Suprapubic skin (tissue), 4 donors: ENCODE data around the gene ECT2. TPM values are rescaled to one million over a fixed set of nuclear protein-coding genes. Genes with fewer than 3 reads are reported as not detected.
"Not testable (repeated sequence)": the region's sequence is repeated elsewhere in the genome, so short reads cannot be mapped to it uniquely, and the experiment has no call there.

ENCODE experiments used
- DNase-seq, 2 donors: peaks; one replicate each; pipeline ENCODE4 v3.0.0-alpha.2; 2019; ENCODE audit warnings: low spot score in 2 of 2
- H3K27ac ChIP-seq: fragments of 200-600 bp; sonication (generic); one replicate; pipeline ENCODE4 v1.5.1; 2019
- H3K27me3 ChIP-seq: fragments of 200-600 bp; sonication (generic); one replicate; pipeline ENCODE4 v1.5.1; 2019
- H3K36me3 ChIP-seq: fragments of 200-600 bp; sonication (generic); one replicate; pipeline ENCODE4 v1.5.1; 2019
- H3K4me1 ChIP-seq: fragments of 200-600 bp; sonication (generic); one replicate; pipeline ENCODE4 v1.5.1; 2019
- H3K4me3 ChIP-seq: fragments of 200-600 bp; sonication (generic); one replicate; pipeline ENCODE4 v1.5.1; 2019; ENCODE audit warnings: mild to moderate bottlenecking
- H3K9me3 ChIP-seq: fragments of 200-600 bp; sonication (generic); one replicate; pipeline ENCODE4 v1.5.1; 2019
- EP300 ChIP-seq: sonication (generic); formaldehyde crosslinking; IDR thresholded peaks from one replicate; pipeline ENCODE4 v1.6.1; 2017; ENCODE audit warnings: antibody characterized with exemption
- POLR2A ChIP-seq, 2 donors: fragments of 450-650 bp; IDR thresholded peaks; one replicate each; pipeline ENCODE4 v1.6.1; 2017; ENCODE audit warnings: antibody characterized with exemption in 2 of 2, mild to moderate bottlenecking in 2 of 2, moderate library complexity in 2 of 2
- POLR2AphosphoS5 ChIP-seq, 3 donors: sonication (generic); formaldehyde crosslinking; IDR thresholded peaks; one replicate each; pipeline ENCODE4 v1.6.1; 2017; ENCODE audit warnings: antibody characterized with exemption in 3 of 3
- WGBS: methylation state at CpG from one replicate; pipeline ENCODE4 v1.1.5; 2018; 5-methylcytosine and 5-hydroxymethylcytosine counted together
- total RNA-seq, 4 donors: library from RNA; depleted of rRNA; stranded (reverse); fragments of >200 nt; gene quantifications; one replicate each; pipeline ENCODE4 v1.1.0, GENCODE V29; 2016
- TF ChIP-seq, protein P1 (sequence below), 2 donors: fragments of 200-600 bp in 1 of 2; fragments of 450-650 bp in 1 of 2; sonication (generic) in 1 of 2; IDR thresholded peaks; one replicate each; pipeline ENCODE4 v1.5.1; 2016 to 2019; ENCODE audit warnings: antibody characterized with exemption in 2 of 2, mild to moderate bottlenecking in 1 of 2, moderate library complexity in 1 of 2

ECT2 gene
- total RNA-seq, 4 donors from 2014 or later, result 6.5 to 15.1 (median 9.4) TPM

DNA sequence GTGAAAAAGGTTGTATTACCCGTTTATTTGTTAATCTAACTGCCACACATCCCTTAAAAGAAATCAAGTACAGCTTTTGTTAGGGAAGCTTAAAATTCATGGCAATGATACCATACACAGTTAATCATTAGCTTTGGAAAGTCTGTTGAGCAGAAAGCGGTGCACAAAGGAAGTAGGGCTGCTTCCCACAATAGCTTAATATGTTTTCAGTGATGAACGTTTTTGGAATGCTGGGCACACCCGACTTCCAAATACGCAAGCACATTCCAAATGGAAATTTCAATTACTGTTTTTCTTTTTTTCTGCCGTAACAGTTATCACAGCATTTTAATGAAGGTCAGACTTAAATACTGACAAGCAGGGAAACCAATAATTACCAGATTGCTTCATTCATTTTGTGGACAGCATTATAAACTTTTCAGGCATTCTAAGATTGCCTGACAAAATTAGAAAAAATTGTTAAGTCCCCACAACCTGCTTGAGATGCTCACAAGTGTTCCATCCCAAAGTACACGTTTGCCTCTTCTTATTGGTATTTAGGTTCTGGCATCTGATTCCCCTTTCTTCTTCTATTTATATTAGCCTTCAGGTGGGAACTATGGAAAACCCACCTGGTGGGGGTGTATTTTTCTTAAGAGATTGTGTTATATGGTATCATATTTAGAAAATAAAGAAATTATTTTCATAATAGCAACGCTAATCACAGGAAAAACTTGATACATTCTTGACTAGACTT lies 1.1 kb upstream of the ECT2 start:
- H3K27me3 ChIP-seq, result no peaks in the 10 kb centered on the region

DNA sequence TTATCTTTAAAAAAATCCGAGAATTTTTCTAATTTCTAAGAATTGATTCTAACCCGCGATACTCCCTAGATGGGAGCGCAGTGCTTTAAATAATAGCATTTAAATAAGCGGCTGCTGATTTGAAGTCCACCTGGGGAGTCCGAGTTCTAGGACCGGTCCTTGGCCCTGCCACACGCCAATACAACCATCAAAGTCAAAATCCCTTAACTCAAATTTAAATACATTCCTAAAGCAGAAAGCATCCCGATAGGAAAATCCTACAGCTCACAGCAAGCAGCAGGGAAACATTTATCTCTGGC lies 508 bp upstream of the ECT2 start:
- WGBS, result 14% methylated on average over 9 of the region's 9 CpGs
- no peaks in the 10 kb centered on the region for H3K36me3 ChIP-seq
- H3K9me3 ChIP-seq, result no peaks in the 10 kb centered on the region
- DNase-seq, result no peak
- peak overlapping the region; percentile 93 for H3K27ac ChIP-seq
- H3K4me1 ChIP-seq, result peaks cover 28% of the 10 kb centered on the region
- H3K4me3 ChIP-seq, result peak overlapping the region; percentile 75
- no peaks in the 10 kb centered on the region for H3K27me3 ChIP-seq
- TF ChIP-seq, protein P1, sequence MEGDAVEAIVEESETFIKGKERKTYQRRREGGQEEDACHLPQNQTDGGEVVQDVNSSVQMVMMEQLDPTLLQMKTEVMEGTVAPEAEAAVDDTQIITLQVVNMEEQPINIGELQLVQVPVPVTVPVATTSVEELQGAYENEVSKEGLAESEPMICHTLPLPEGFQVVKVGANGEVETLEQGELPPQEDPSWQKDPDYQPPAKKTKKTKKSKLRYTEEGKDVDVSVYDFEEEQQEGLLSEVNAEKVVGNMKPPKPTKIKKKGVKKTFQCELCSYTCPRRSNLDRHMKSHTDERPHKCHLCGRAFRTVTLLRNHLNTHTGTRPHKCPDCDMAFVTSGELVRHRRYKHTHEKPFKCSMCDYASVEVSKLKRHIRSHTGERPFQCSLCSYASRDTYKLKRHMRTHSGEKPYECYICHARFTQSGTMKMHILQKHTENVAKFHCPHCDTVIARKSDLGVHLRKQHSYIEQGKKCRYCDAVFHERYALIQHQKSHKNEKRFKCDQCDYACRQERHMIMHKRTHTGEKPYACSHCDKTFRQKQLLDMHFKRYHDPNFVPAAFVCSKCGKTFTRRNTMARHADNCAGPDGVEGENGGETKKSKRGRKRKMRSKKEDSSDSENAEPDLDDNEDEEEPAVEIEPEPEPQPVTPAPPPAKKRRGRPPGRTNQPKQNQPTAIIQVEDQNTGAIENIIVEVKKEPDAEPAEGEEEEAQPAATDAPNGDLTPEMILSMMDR (IDR thresholded peaks at IDR 0.05), result no peak
- TF ChIP-seq POLR2A (IDR thresholded peaks at IDR 0.05) (no peak), POLR2AphosphoS5 (IDR thresholded peaks at IDR 0.05) (no peak), EP300 (no peak)

More for the DNA sequence above, 1.1 kb upstream of the ECT2 start:
- Histone ChIP-seq H3K36me3 (no peaks in the 10 kb centered on the region), H3K27ac (peak overlapping the region; percentile 93), H3K9me3 (no peaks in the 10 kb centered on the region), H3K4me3 (peak overlapping the region; percentile 75), H3K4me1 (peaks cover 25% of the 10 kb centered on the region)
- TF ChIP-seq POLR2A (IDR thresholded peaks at IDR 0.05), result no peak
- no peak for TF ChIP-seq EP300
- TF ChIP-seq, protein P1 (IDR thresholded peaks at IDR 0.05), result no peak
- no peak for TF ChIP-seq POLR2AphosphoS5 (IDR thresholded peaks at IDR 0.05)
- WGBS, result 21% methylated on average over 8 of the region's 8 CpGs
- no peak for DNase-seq

DNA sequence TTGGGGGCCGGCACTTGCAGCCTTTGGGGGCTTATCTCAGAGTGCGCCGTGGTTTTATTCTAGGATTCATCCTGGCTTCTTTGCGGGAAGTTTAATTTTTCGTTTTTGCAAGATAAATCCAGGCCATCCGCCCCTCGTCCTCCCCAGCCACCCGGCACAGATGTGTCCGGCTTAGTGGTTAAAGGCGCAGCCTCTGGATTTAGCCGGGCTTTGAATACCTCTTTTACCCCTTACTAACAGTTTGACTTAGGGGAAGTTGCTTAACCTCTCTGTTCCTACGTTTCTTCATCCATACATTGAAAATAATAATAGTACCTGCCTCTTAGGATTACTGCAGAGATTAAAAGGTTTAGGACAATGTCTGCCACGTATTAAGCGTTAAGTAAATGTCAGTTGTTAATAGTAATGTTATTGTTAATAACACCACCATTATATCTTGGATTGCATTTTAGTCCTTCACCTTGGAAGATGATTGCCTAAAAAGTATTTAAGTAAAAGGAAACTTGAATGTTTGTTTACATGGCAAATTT lies 714 bp downstream of the ECT2 start:
- H3K4me3 ChIP-seq, result peak overlapping the region; percentile 75
- WGBS, result under 1% methylated on average over 14 of the region's 14 CpGs
- no peak for DNase-seq
- peak overlapping the region; percentile 63 for H3K27ac ChIP-seq
- no peak for TF ChIP-seq POLR2A (IDR thresholded peaks at IDR 0.05)
- TF ChIP-seq EP300, result no peak
- TF ChIP-seq, protein P1 (IDR thresholded peaks at IDR 0.05), result no peak
- no peak for TF ChIP-seq POLR2AphosphoS5 (IDR thresholded peaks at IDR 0.05)
- H3K36me3 ChIP-seq, result no peaks in the 10 kb centered on the region
- no peaks in the 10 kb centered on the region for H3K27me3 ChIP-seq
- H3K9me3 ChIP-seq, result no peaks in the 10 kb centered on the region
- peaks cover 28% of the 10 kb centered on the region for H3K4me1 ChIP-seq

DNA sequence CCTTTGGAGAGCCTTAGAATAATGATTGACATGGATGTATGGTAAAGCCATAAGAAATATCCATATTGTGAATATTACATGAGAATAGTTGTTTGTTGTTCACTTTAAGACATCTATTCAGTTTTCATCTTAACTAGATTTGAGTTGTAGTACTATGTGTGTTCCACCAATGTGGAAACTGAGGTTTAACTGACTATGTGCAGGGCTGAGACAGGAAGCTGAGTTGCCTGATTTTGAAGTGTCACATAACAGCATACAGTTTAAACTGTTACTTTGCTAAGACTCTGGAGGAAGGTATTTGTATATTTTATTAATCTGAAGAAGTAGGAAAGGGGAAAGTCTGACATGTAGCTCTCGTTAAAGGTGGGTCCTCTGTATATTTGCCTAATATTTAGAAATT lies 2.1 kb downstream of the ECT2 start:
- Histone ChIP-seq H3K27me3 (no peaks in the 10 kb centered on the region), H3K27ac (no peak overlapping the region), H3K4me1 (peaks cover 28% of the 10 kb centered on the region), H3K36me3 (no peaks in the 10 kb centered on the region), H3K9me3 (no peaks in the 10 kb centered on the region), H3K4me3 (no peak overlapping the region)
- TF ChIP-seq, protein P1 (IDR thresholded peaks at IDR 0.05), result no peak
- no peak for TF ChIP-seq EP300
- DNase-seq, result no peak
- 98% methylated on average over 1 of the region's 1 CpG for WGBS

DNA sequence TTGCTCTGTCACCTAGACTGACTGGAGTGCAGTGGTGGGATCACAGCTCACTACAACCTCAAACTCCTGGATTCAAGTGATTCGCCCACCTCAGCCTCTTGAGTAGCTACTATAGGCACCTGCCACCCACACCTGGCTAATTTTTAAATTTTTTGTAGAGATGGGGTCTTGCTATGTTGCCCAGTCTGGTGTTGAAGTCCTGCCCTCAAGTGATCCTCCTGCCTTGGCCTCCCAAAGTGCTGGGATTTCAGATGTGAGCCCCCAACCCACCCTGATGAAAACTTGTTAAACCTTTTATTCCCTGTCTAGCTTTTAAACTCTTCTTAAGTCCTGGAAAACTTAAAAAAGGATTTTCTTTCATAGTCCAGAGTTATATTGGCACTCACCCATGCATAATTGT lies 2.6 kb downstream of the ECT2 start:
- no peak overlapping the region for H3K27ac ChIP-seq
- H3K36me3 ChIP-seq, result no peaks in the 10 kb centered on the region
- WGBS, result 93% methylated on average over 1 of the region's 1 CpG
- DNase-seq, result no peak
- H3K27me3 ChIP-seq, result no peaks in the 10 kb centered on the region
- no peak overlapping the region for H3K4me3 ChIP-seq
- no peaks in the 10 kb centered on the region for H3K9me3 ChIP-seq
- peaks cover 28% of the 10 kb centered on the region for H3K4me1 ChIP-seq
- no peak for TF ChIP-seq POLR2A (IDR thresholded peaks at IDR 0.05)
- TF ChIP-seq, protein P1 (IDR thresholded peaks at IDR 0.05), result no peak
- TF ChIP-seq POLR2AphosphoS5 (IDR thresholded peaks at IDR 0.05), result no peak
- TF ChIP-seq EP300, result no peak

DNA sequence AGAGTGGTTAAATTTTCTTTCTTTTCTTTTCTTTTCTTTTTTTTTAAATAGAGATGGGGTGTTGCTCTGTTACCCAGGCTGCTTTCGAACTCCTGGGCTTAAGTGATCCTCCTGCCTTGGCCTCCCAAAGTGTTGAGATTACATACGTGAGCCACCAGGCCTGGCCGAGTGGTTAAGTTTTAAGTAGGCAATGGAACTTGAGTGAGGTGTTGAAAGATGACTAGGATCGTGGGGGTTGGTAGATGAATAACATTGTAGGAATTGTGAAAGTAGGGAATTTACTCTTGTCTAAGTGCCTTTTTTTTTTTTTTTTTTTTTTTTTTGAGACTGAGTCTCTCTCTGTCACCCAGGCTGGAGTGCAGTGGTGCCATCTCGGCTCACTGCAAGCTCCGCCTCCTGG lies 9.9 kb downstream of the ECT2 start:
- not testable (repeated sequence) for H3K9me3 ChIP-seq, H3K27me3 ChIP-seq, H3K4me1 ChIP-seq, H3K4me3 ChIP-seq, DNase-seq, H3K27ac ChIP-seq
- H3K36me3 ChIP-seq, result peaks cover 23% of the 10 kb centered on the region
- 97% methylated on average over 6 of the region's 6 CpGs for WGBS
